Measurements from ENCODE around the gene MAGI2.
A peak's percentile ranks its signal among the peaks of the same experiment; 100 is the strongest.

MAGI2 gene

GRCh38 chr7:78222001-78222751 is 1231.3 kb downstream of the MAGI2 start:
- DNase-seq: no peak
- no peak for ATAC-seq (ENCODE audit: insufficient read depth, low read depth)
- no peaks in the 10 kb centered on the region for H3K9me3 ChIP-seq (ENCODE audit: insufficient read depth, low read length, severe bottlenecking)
- no peaks in the 10 kb centered on the region for H3K79me2 ChIP-seq (ENCODE audit: insufficient read depth, low read length)
- no peaks in the 10 kb centered on the region for H3K4me1 ChIP-seq (ENCODE audit: insufficient read depth, low read length)
- H2AFZ ChIP-seq (ENCODE audit: low read depth, low read length): no peak overlapping the region
- no peaks in the 10 kb centered on the region for H4K20me1 ChIP-seq (ENCODE audit: insufficient read depth, low read length)
- H3K27ac ChIP-seq (ENCODE audit: low read length): no peak overlapping the region
- no peak overlapping the region for H3K9ac ChIP-seq (ENCODE audit: low read depth, low read length)
- H3K27me3 ChIP-seq (ENCODE audit: insufficient read depth, low read length, poor library complexity): no peaks in the 10 kb centered on the region
- TF ChIP-seq EZH2 (IDR thresholded peaks at IDR 0.05; ENCODE audit: borderline replicate concordance, low read depth, low read length, severe bottlenecking) (no peak), CTCF (IDR thresholded peaks at IDR 0.05; ENCODE audit: borderline replicate concordance, extremely low read depth, low read length, poor library complexity, severe bottlenecking) (peak; percentile 4)
- H3K4me3 ChIP-seq (ENCODE audit: low read depth in 1 of 2, low read length in 2 of 2): no peak overlapping the region
- H3K36me3 ChIP-seq (ENCODE audit: insufficient read depth, low read length): no peaks in the 10 kb centered on the region
- H3K4me2 ChIP-seq (ENCODE audit: insufficient read depth, low read length): no peak overlapping the region

GRCh38 chr7:78220754-78221153 is 1232.7 kb downstream of the MAGI2 start:
- H3K4me1 ChIP-seq (ENCODE audit: insufficient read depth, low read length): no peaks in the 10 kb centered on the region
- TF ChIP-seq CTCF (IDR thresholded peaks at IDR 0.05; ENCODE audit: borderline replicate concordance, extremely low read depth, low read length, poor library complexity, severe bottlenecking) (no peak), EZH2 (IDR thresholded peaks at IDR 0.05; ENCODE audit: borderline replicate concordance, low read depth, low read length, severe bottlenecking) (no peak)

GRCh38 chr7:78218876-78219275 is 1234.6 kb downstream of the MAGI2 start:
- Histone ChIP-seq H3K27me3 (ENCODE audit: insufficient read depth, low read length, poor library complexity) (peaks cover 7% of the 10 kb centered on the region), H3K9me3 (ENCODE audit: insufficient read depth, low read length, severe bottlenecking) (no peaks in the 10 kb centered on the region), H3K4me3 (ENCODE audit: low read depth in 1 of 2, low read length in 2 of 2) (no peak overlapping the region), H3K4me2 (ENCODE audit: insufficient read depth, low read length) (no peak overlapping the region), H2AFZ (ENCODE audit: low read depth, low read length) (no peak overlapping the region), H3K79me2 (ENCODE audit: insufficient read depth, low read length) (no peaks in the 10 kb centered on the region), H3K36me3 (ENCODE audit: insufficient read depth, low read length) (no peaks in the 10 kb centered on the region), H3K27ac (ENCODE audit: low read length) (no peak overlapping the region), H4K20me1 (ENCODE audit: insufficient read depth, low read length) (no peaks in the 10 kb centered on the region), H3K4me1 (ENCODE audit: insufficient read depth, low read length) (no peaks in the 10 kb centered on the region), H3K9ac (ENCODE audit: low read depth, low read length) (no peak overlapping the region)
- ATAC-seq (ENCODE audit: insufficient read depth, low read depth): no peak
- DNase-seq: no peak
- no peak for TF ChIP-seq EZH2 (IDR thresholded peaks at IDR 0.05; ENCODE audit: borderline replicate concordance, low read depth, low read length, severe bottlenecking)

More at GRCh38 chr7:78220754-78221153, 1232.7 kb downstream of the MAGI2 start:
- Histone ChIP-seq H3K36me3 (ENCODE audit: insufficient read depth, low read length) (no peaks in the 10 kb centered on the region), H3K27me3 (ENCODE audit: insufficient read depth, low read length, poor library complexity) (peaks cover 7% of the 10 kb centered on the region), H3K79me2 (ENCODE audit: insufficient read depth, low read length) (no peaks in the 10 kb centered on the region), H3K4me3 (ENCODE audit: low read depth in 1 of 2, low read length in 2 of 2) (no peak overlapping the region), H3K9ac (ENCODE audit: low read depth, low read length) (no peak overlapping the region), H4K20me1 (ENCODE audit: insufficient read depth, low read length) (no peaks in the 10 kb centered on the region), H3K9me3 (ENCODE audit: insufficient read depth, low read length, severe bottlenecking) (no peaks in the 10 kb centered on the region), H3K4me2 (ENCODE audit: insufficient read depth, low read length) (no peak overlapping the region), H3K27ac (ENCODE audit: low read length) (no peak overlapping the region), H2AFZ (ENCODE audit: low read depth, low read length) (no peak overlapping the region)
- DNase-seq (no peak), ATAC-seq (ENCODE audit: insufficient read depth, low read depth) (no peak)

GRCh38 chr7:78218051-78218450 is 1235.4 kb downstream of the MAGI2 start:
- no peak for DNase-seq
- H3K27ac ChIP-seq (ENCODE audit: low read length): no peak overlapping the region
- H3K4me3 ChIP-seq (ENCODE audit: low read depth in 1 of 2, low read length in 2 of 2): no peak overlapping the region
- H3K4me1 ChIP-seq (ENCODE audit: insufficient read depth, low read length): no peaks in the 10 kb centered on the region
- no peak overlapping the region for H3K4me2 ChIP-seq (ENCODE audit: insufficient read depth, low read length)
- no peak overlapping the region for H2AFZ ChIP-seq (ENCODE audit: low read depth, low read length)
- TF ChIP-seq CTCF (IDR thresholded peaks at IDR 0.05; ENCODE audit: borderline replicate concordance, extremely low read depth, low read length, poor library complexity, severe bottlenecking): no peak
- no peak for TF ChIP-seq EZH2 (IDR thresholded peaks at IDR 0.05; ENCODE audit: borderline replicate concordance, low read depth, low read length, severe bottlenecking)
- no peaks in the 10 kb centered on the region for H3K36me3 ChIP-seq (ENCODE audit: insufficient read depth, low read length)
- no peaks in the 10 kb centered on the region for H4K20me1 ChIP-seq (ENCODE audit: insufficient read depth, low read length)
- H3K27me3 ChIP-seq (ENCODE audit: insufficient read depth, low read length, poor library complexity): peaks cover 7% of the 10 kb centered on the region
- no peaks in the 10 kb centered on the region for H3K9me3 ChIP-seq (ENCODE audit: insufficient read depth, low read length, severe bottlenecking)
- no peak for ATAC-seq (ENCODE audit: insufficient read depth, low read depth)
- no peaks in the 10 kb centered on the region for H3K79me2 ChIP-seq (ENCODE audit: insufficient read depth, low read length)
- no peak overlapping the region for H3K9ac ChIP-seq (ENCODE audit: low read depth, low read length)

Data from DND-41 (cell line).